Activated CD4-positive, alpha-beta memory T cell treated with anti-CD3 and anti-CD28 coated beads for 36 hours (primary cell): Measurements from ENCODE around the gene MLLT3. TPM values are rescaled to one million over a fixed set of nuclear protein-coding genes. Genes with fewer than 3 reads are reported as not detected.
A peak's percentile ranks its signal among the peaks of the same experiment; 100 is the strongest.

Experiments
- CTCF ChIA-PET: fragments of 350-600 bp; sonication (Branson Sonifier 250); formaldehyde crosslinking; loops from one replicate; lab custom pipeline; 2021; ENCODE audit warnings: antibody characterized with exemption, inconsistent platforms; lab: Charles Lee
- POLR2A ChIA-PET: fragments of 350-600 bp; sonication (Branson Sonifier 250); formaldehyde crosslinking; loops from one replicate; lab custom pipeline; 2021; ENCODE audit warnings: antibody characterized with exemption; lab: Charles Lee
- DNase-seq: peaks from one replicate; pipeline ENCODE4 v3.0.0-alpha.2; 2020
- H3K27ac Mint-ChIP-seq: one replicate; pipeline ENCODE4 v1.8.0; 2021; ENCODE audit warnings: mixed read lengths
- H3K27me3 Mint-ChIP-seq: one replicate; pipeline ENCODE4 v1.8.0; 2021; ENCODE audit warnings: mixed read lengths
- H3K36me3 Mint-ChIP-seq: one replicate; pipeline ENCODE4 v1.8.0; 2021; ENCODE audit warnings: mixed read lengths
- H3K4me1 Mint-ChIP-seq: one replicate; pipeline ENCODE4 v1.8.0; 2021; ENCODE audit warnings: low read depth, mixed read lengths
- H3K4me3 Mint-ChIP-seq: one replicate; pipeline ENCODE4 v1.8.0; 2021; ENCODE audit warnings: mild to moderate bottlenecking, mixed read lengths
- H3K9me3 Mint-ChIP-seq: one replicate; pipeline ENCODE4 v1.8.0; 2021; ENCODE audit warnings: mixed read lengths
- intact Hi-C: fragments of 100-400 bp; cut with micrococcal nuclease; formaldehyde crosslinking; loops from one replicate; pipeline ENCODE4 v1.15.1; 2023
- total RNA-seq, 2 experiments: library from RNA; stranded (reverse); gene quantifications; one replicate each; pipeline ENCODE4 v1.2.3, GENCODE V29; 2021

Gene MLLT3
- total RNA-seq, 2 experiments from 2014 or later, result 30.8 to 34.0 TPM

- intact Hi-C loops, result loop anchor here (10.0 kb wide), 1 partner anchor 781 kb away; the partner anchor contains the start of gene KLHL9
- no peaks in the 10 kb centered on the region for H3K36me3 Mint-ChIP-seq
- H3K27ac Mint-ChIP-seq, result peak overlapping the region; percentile 40
- ChIA-PET POLR2A (interaction anchor here (2.3 kb wide), 1 partner anchor 69 kb away, joined by 12 read pairs; the partner anchor contains the start of gene MLLT3), CTCF (interaction anchor here (0.6 to 1.2 kb wide), 5 partner anchors 29 to 612 kb away, joined by 3 to 6 read pairs (median 4); no protein-coding TSS in a partner anchor)
- DNase-seq, result no peak
- H3K4me1 Mint-ChIP-seq, result peaks cover 72% of the 10 kb centered on the region
- no peaks in the 10 kb centered on the region for H3K27me3 Mint-ChIP-seq
- H3K9me3 Mint-ChIP-seq, result no peaks in the 10 kb centered on the region
- peak overlapping the region; percentile 5 for H3K4me3 Mint-ChIP-seq
Measured at GRCh38 chr9:20553558-20554149, 68.6 kb downstream of the MLLT3 start.

- ChIA-PET POLR2A (interaction anchor here (2.3 kb wide), 1 partner anchor 69 kb away, joined by 12 read pairs; the partner anchor contains the start of gene MLLT3), CTCF (interaction anchor here (0.6 to 1.3 kb wide), 6 partner anchors 28 to 612 kb away, joined by 3 to 6 read pairs (median 4); partner anchors contain the start of gene MLLT3)
- Mint-ChIP-seq H3K9me3 (no peaks in the 10 kb centered on the region), H3K27ac (peak overlapping the region; percentile 15), H3K36me3 (no peaks in the 10 kb centered on the region), H3K4me1 (peaks cover 66% of the 10 kb centered on the region), H3K4me3 (peak overlapping the region; percentile 5), H3K27me3 (no peaks in the 10 kb centered on the region)
- no peak for DNase-seq
- intact Hi-C loops, result loop anchor here (1.0 to 10.0 kb wide), 2 partner anchors 9 to 782 kb away; partner anchors contain the start of gene KLHL9
Measured at GRCh38 chr9:20552874-20553557, 69.3 kb downstream of the MLLT3 start.

- ChIA-PET CTCF (interaction anchor here (1.1 to 1.5 kb wide), 3 partner anchors 11 to 71 kb away, joined by 3 to 5 read pairs (median 3); partner anchors contain the start of gene MLLT3), POLR2A (no interaction called here)
- Mint-ChIP-seq H3K4me3 (no peak overlapping the region), H3K27me3 (no peaks in the 10 kb centered on the region), H3K27ac (peak overlapping the region; percentile 16), H3K4me1 (peaks cover 54% of the 10 kb centered on the region), H3K36me3 (peaks cover 2% of the 10 kb centered on the region), H3K9me3 (no peaks in the 10 kb centered on the region)
- DNase-seq, result peak; percentile 58
- intact Hi-C loops, result loop anchor here (1.0 to 10.0 kb wide), 3 partner anchors 10 to 783 kb away; partner anchors contain the start of gene KLHL9
Measured at GRCh38 chr9:20551835-20552234, 70.5 kb downstream of the MLLT3 start.

GRCh38 chr9:20551236-20551635 lies 71.1 kb downstream of the MLLT3 start:
- no peaks in the 10 kb centered on the region for H3K27me3 Mint-ChIP-seq
- peaks cover 51% of the 10 kb centered on the region for H3K4me1 Mint-ChIP-seq
- DNase-seq, result no peak
- ChIA-PET CTCF (interaction anchor here (1.1 to 1.5 kb wide), 3 partner anchors 11 to 71 kb away, joined by 3 to 5 read pairs (median 3); partner anchors contain the start of gene MLLT3), POLR2A (no interaction called here)
- H3K9me3 Mint-ChIP-seq, result no peaks in the 10 kb centered on the region
- intact Hi-C loops, result loop anchor here (1.0 to 10.0 kb wide), 2 partner anchors 43 to 784 kb away; partner anchors contain the start of gene KLHL9
- H3K27ac Mint-ChIP-seq, result no peak overlapping the region
- H3K4me3 Mint-ChIP-seq, result no peak overlapping the region
- H3K36me3 Mint-ChIP-seq, result peaks cover 2% of the 10 kb centered on the region

- no peak overlapping the region for H3K4me3 Mint-ChIP-seq
- peaks cover 2% of the 10 kb centered on the region for H3K36me3 Mint-ChIP-seq
- POLR2A ChIA-PET, result interaction anchor here (1.0 kb wide), 1 partner anchor 72 kb away, joined by 4 read pairs; the partner anchor contains the start of gene MLLT3
- no peaks in the 10 kb centered on the region for H3K9me3 Mint-ChIP-seq
- H3K27me3 Mint-ChIP-seq, result no peaks in the 10 kb centered on the region
- intact Hi-C loops, result loop anchor here (10.0 kb wide), 1 partner anchor 784 kb away; the partner anchor contains the start of gene KLHL9
- CTCF ChIA-PET, result interaction anchor here (0.6 to 1.3 kb wide), 2 partner anchors 26 to 71 kb away, joined by 3 read pairs; no protein-coding TSS in a partner anchor
- peaks cover 49% of the 10 kb centered on the region for H3K4me1 Mint-ChIP-seq
- DNase-seq, result no peak
- H3K27ac Mint-ChIP-seq, result no peak overlapping the region
Measured at GRCh38 chr9:20550326-20550725, 72.0 kb downstream of the MLLT3 start.

GRCh38 chr9:20549053-20549452 lies 73.2 kb downstream of the MLLT3 start:
- Mint-ChIP-seq H3K9me3 (no peaks in the 10 kb centered on the region), H3K27me3 (no peaks in the 10 kb centered on the region), H3K4me3 (no peak overlapping the region), H3K4me1 (peaks cover 43% of the 10 kb centered on the region), H3K27ac (no peak overlapping the region), H3K36me3 (peaks cover 2% of the 10 kb centered on the region)
- POLR2A ChIA-PET, result no interaction called here
- intact Hi-C loops, result no loop called here
- DNase-seq, result no peak
- CTCF ChIA-PET, result interaction anchor here (1.3 kb wide), 1 partner anchor 24 kb away, joined by 3 read pairs; no protein-coding TSS in a partner anchor

- H3K9me3 Mint-ChIP-seq, result peaks cover 17% of the 10 kb centered on the region
- POLR2A ChIA-PET, result no interaction called here
- H3K36me3 Mint-ChIP-seq, result peaks cover 18% of the 10 kb centered on the region
- H3K4me3 Mint-ChIP-seq, result no peak overlapping the region
- DNase-seq, result no peak
- no peak overlapping the region for H3K27ac Mint-ChIP-seq
- intact Hi-C loops, result no loop called here
- CTCF ChIA-PET, result no interaction called here
- peaks cover 25% of the 10 kb centered on the region for H3K4me1 Mint-ChIP-seq
- H3K27me3 Mint-ChIP-seq, result no peaks in the 10 kb centered on the region
Measured at GRCh38 chr9:20545023-20545622, 77.2 kb downstream of the MLLT3 start.

GRCh38 chr9:20540169-20540863 lies 82.0 kb downstream of the MLLT3 start:
- Mint-ChIP-seq H3K27ac (no peak overlapping the region), H3K4me1 (peaks cover 41% of the 10 kb centered on the region), H3K27me3 (no peaks in the 10 kb centered on the region), H3K36me3 (peaks cover 27% of the 10 kb centered on the region), H3K9me3 (peaks cover 28% of the 10 kb centered on the region), H3K4me3 (no peak overlapping the region)
- POLR2A ChIA-PET, result interaction anchor here (0.6 kb wide), 1 partner anchor 217 kb away, joined by 3 read pairs; no protein-coding TSS in a partner anchor
- no peak for DNase-seq
- CTCF ChIA-PET, result no interaction called here
- intact Hi-C loops, result no loop called here

- DNase-seq, result no peak
- Mint-ChIP-seq H3K4me1 (peaks cover 38% of the 10 kb centered on the region), H3K27me3 (no peaks in the 10 kb centered on the region), H3K4me3 (no peak overlapping the region), H3K36me3 (peaks cover 27% of the 10 kb centered on the region), H3K27ac (no peak overlapping the region), H3K9me3 (peaks cover 28% of the 10 kb centered on the region)
- intact Hi-C loops, result no loop called here
- POLR2A ChIA-PET, result no interaction called here
- CTCF ChIA-PET, result no interaction called here
Measured at GRCh38 chr9:20538956-20539355, 83.3 kb downstream of the MLLT3 start.

GRCh38 chr9:20538092-20538491 lies 84.2 kb downstream of the MLLT3 start:
- POLR2A ChIA-PET, result no interaction called here

GRCh38 chr9:20537294-20537693 lies 85.0 kb downstream of the MLLT3 start:
- intact Hi-C loops, result no loop called here
- Mint-ChIP-seq H3K9me3 (peaks cover 26% of the 10 kb centered on the region), H3K27me3 (no peaks in the 10 kb centered on the region), H3K4me3 (no peak overlapping the region), H3K36me3 (peaks cover 28% of the 10 kb centered on the region), H3K4me1 (peaks cover 28% of the 10 kb centered on the region), H3K27ac (no peak overlapping the region)
- ChIA-PET POLR2A (no interaction called here), CTCF (interaction anchor here (1.6 kb wide), 1 partner anchor 12 kb away, joined by 5 read pairs; no protein-coding TSS in a partner anchor)
- DNase-seq, result no peak

More at GRCh38 chr9:20538092-20538491, 84.2 kb downstream of the MLLT3 start:
- peaks cover 29% of the 10 kb centered on the region for H3K36me3 Mint-ChIP-seq
- no peak for DNase-seq
- no peak overlapping the region for H3K27ac Mint-ChIP-seq
- peaks cover 28% of the 10 kb centered on the region for H3K9me3 Mint-ChIP-seq
- CTCF ChIA-PET, result no interaction called here
- H3K4me3 Mint-ChIP-seq, result no peak overlapping the region
- H3K4me1 Mint-ChIP-seq, result peaks cover 35% of the 10 kb centered on the region
- intact Hi-C loops, result no loop called here
- H3K27me3 Mint-ChIP-seq, result no peaks in the 10 kb centered on the region
